Loucy (cell line): ENCODE measurements around the gene KRT2.

Experiments
- H2AFZ ChIP-seq: fragments of 200-600 bp; sonication (generic); 2 replicates; pipeline ENCODE4 v1.6.0; 2016; ENCODE audit warnings: antibody characterized with exemption, mild to moderate bottlenecking, low read length, moderate library complexity
- H3F3A ChIP-seq: fragments of 200-600 bp; 2 replicates; pipeline ENCODE4 v1.6.0; 2016; ENCODE audit warnings: antibody characterized with exemption, low read depth, mild to moderate bottlenecking
- H3K27me3 ChIP-seq: fragments of 200-600 bp; sonication (generic); 2 replicates; pipeline ENCODE4 v1.6.1; 2014; ENCODE audit warnings: low read length, mild to moderate bottlenecking; ENCODE audit not compliant: insufficient read depth, poor library complexity, severe bottlenecking
- H3K36me3 ChIP-seq: fragments of 200-600 bp; sonication (generic); 2 replicates; pipeline ENCODE4 v1.6.1; 2016; ENCODE audit warnings: low read length; ENCODE audit not compliant: insufficient read depth
- H3K4me1 ChIP-seq: fragments of 200-600 bp; sonication (generic); 2 replicates; pipeline ENCODE4 v1.5.1; 2014; ENCODE audit warnings: low read length, mild to moderate bottlenecking; ENCODE audit not compliant: insufficient read depth, poor library complexity, severe bottlenecking
- H3K4me2 ChIP-seq: fragments of 200-600 bp; sonication (generic); 2 replicates; pipeline ENCODE4 v1.6.0; 2014; ENCODE audit warnings: antibody characterized with exemption, low read length, low read depth, mild to moderate bottlenecking; ENCODE audit not compliant: poor library complexity, severe bottlenecking
- H3K4me3 ChIP-seq: fragments of 200-600 bp; sonication (generic); 2 replicates; pipeline ENCODE4 v1.5.1; 2014; ENCODE audit warnings: low read length, mild to moderate bottlenecking, mixed read lengths; ENCODE audit not compliant: poor library complexity, severe bottlenecking
- H3K79me2 ChIP-seq: fragments of 200-600 bp; sonication (generic); 2 replicates; pipeline ENCODE4 v1.6.1; 2014; ENCODE audit warnings: low read length; ENCODE audit not compliant: insufficient read depth
- H3K9ac ChIP-seq: fragments of 200-600 bp; sonication (generic); 2 replicates; pipeline ENCODE4 v1.6.0; 2014; ENCODE audit warnings: mild to moderate bottlenecking, low read depth, low read length, moderate library complexity; ENCODE audit not compliant: poor library complexity, severe bottlenecking
- H3K9me2 ChIP-seq: fragments of 200-600 bp; sonication (generic); replicated peaks from 2 replicates; pipeline ENCODE4 v1.6.1; 2016; ENCODE audit warnings: low read depth, low read length, mixed read lengths
- H3K9me3 ChIP-seq: fragments of 200-600 bp; sonication (generic); 2 replicates; pipeline ENCODE4 v1.6.1; 2014; ENCODE audit warnings: mild to moderate bottlenecking, antibody characterized with exemption, low read length, low read depth; ENCODE audit not compliant: insufficient read depth
- H4K20me1 ChIP-seq: fragments of 200-600 bp; sonication (generic); 2 replicates; pipeline ENCODE4 v1.6.0; 2014; ENCODE audit warnings: antibody characterized with exemption, low read length, mild to moderate bottlenecking; ENCODE audit not compliant: insufficient read depth, poor library complexity, severe bottlenecking
- EZH2phosphoT487 ChIP-seq: fragments of 200-600 bp; IDR thresholded peaks from 2 replicates; pipeline ENCODE4 v1.6.1; 2018; ENCODE audit warnings: antibody characterized with exemption, mild to moderate bottlenecking, moderate library complexity, borderline replicate concordance
- TF ChIP-seq, protein P1 (sequence below): fragments of 200-600 bp; sonication (generic); conservative IDR thresholded peaks from 2 replicates; pipeline ENCODE4 v1.5.1; 2014; ENCODE audit warnings: mild to moderate bottlenecking, antibody characterized with exemption, low read length

Gene KRT2

GRCh38 chr12:52628111-52628507 lies 23.9 kb downstream of the KRT2 start:
- Histone ChIP-seq H3F3A (no peaks in the 10 kb centered on the region), H2AFZ (no peak overlapping the region), H3K36me3 (no peaks in the 10 kb centered on the region), H3K9ac (no peak overlapping the region), H3K27me3 (no peaks in the 10 kb centered on the region), H3K9me2 (no peaks in the 10 kb centered on the region), H3K4me2 (no peak overlapping the region), H3K4me1 (peaks cover 63% of the 10 kb centered on the region), H4K20me1 (no peaks in the 10 kb centered on the region), H3K4me3 (no peak overlapping the region), H3K79me2 (no peaks in the 10 kb centered on the region), H3K9me3 (no peaks in the 10 kb centered on the region; the same call in 1 of the 2 replicates)
- no peak for TF ChIP-seq EZH2phosphoT487
- TF ChIP-seq, protein P1, sequence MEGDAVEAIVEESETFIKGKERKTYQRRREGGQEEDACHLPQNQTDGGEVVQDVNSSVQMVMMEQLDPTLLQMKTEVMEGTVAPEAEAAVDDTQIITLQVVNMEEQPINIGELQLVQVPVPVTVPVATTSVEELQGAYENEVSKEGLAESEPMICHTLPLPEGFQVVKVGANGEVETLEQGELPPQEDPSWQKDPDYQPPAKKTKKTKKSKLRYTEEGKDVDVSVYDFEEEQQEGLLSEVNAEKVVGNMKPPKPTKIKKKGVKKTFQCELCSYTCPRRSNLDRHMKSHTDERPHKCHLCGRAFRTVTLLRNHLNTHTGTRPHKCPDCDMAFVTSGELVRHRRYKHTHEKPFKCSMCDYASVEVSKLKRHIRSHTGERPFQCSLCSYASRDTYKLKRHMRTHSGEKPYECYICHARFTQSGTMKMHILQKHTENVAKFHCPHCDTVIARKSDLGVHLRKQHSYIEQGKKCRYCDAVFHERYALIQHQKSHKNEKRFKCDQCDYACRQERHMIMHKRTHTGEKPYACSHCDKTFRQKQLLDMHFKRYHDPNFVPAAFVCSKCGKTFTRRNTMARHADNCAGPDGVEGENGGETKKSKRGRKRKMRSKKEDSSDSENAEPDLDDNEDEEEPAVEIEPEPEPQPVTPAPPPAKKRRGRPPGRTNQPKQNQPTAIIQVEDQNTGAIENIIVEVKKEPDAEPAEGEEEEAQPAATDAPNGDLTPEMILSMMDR: no peak

GRCh38 chr12:52627395-52628110 lies 24.5 kb downstream of the KRT2 start:
- H4K20me1 ChIP-seq: no peaks in the 10 kb centered on the region
- H3F3A ChIP-seq: no peaks in the 10 kb centered on the region
- no peak overlapping the region for H3K9ac ChIP-seq
- TF ChIP-seq EZH2phosphoT487: no peak
- TF ChIP-seq, protein P1: no peak
- no peak overlapping the region for H2AFZ ChIP-seq
- no peaks in the 10 kb centered on the region for H3K27me3 ChIP-seq
- no peaks in the 10 kb centered on the region; the same call in 1 of the 2 replicates for H3K9me3 ChIP-seq
- H3K79me2 ChIP-seq: no peaks in the 10 kb centered on the region
- no peaks in the 10 kb centered on the region for H3K36me3 ChIP-seq
- no peaks in the 10 kb centered on the region for H3K9me2 ChIP-seq
- peaks cover 58% of the 10 kb centered on the region for H3K4me1 ChIP-seq
- H3K4me2 ChIP-seq: no peak overlapping the region
- H3K4me3 ChIP-seq: no peak overlapping the region

GRCh38 chr12:52622349-52622748 lies 29.7 kb downstream of the KRT2 start:
- no peak overlapping the region for H3K4me2 ChIP-seq
- H2AFZ ChIP-seq: no peak overlapping the region
- H3K79me2 ChIP-seq: no peaks in the 10 kb centered on the region
- no peak overlapping the region for H3K4me3 ChIP-seq
- H3K9me3 ChIP-seq: no peaks in the 10 kb centered on the region; the same call in 1 of the 2 replicates
- TF ChIP-seq, protein P1: no peak
- TF ChIP-seq EZH2phosphoT487: no peak
- H3K4me1 ChIP-seq: peaks cover 16% of the 10 kb centered on the region
- no peaks in the 10 kb centered on the region for H3K27me3 ChIP-seq
- no peak overlapping the region for H3K9ac ChIP-seq
- H3K36me3 ChIP-seq: no peaks in the 10 kb centered on the region
- H3F3A ChIP-seq: no peaks in the 10 kb centered on the region
- no peaks in the 10 kb centered on the region for H4K20me1 ChIP-seq
- no peaks in the 10 kb centered on the region for H3K9me2 ChIP-seq
